CD8-positive, alpha-beta memory T cell (primary cell): ENCODE data around the gene TNIK. TPM values are rescaled to one million over a fixed set of nuclear protein-coding genes. Genes with fewer than 3 reads are reported as not detected.

ENCODE experiments used
- CTCF ChIA-PET: fragments of 350-600 bp; sonication (Branson Sonifier 250); formaldehyde crosslinking; loops from one replicate; lab custom pipeline; 2021; ENCODE audit warnings: antibody characterized with exemption; lab: Charles Lee
- POLR2A ChIA-PET: fragments of 350-600 bp; sonication (Branson Sonifier 250); formaldehyde crosslinking; loops from one replicate; lab custom pipeline; 2021; ENCODE audit warnings: antibody characterized with exemption; lab: Charles Lee
- DNase-seq, 5 donors: peaks; one replicate each; pipeline versions ENCODE4 v3.0.0 to v3.0.0-alpha.2; 2020 to 2022; ENCODE audit warnings: mixed read lengths in 1 of 5
- H3K27ac ChIP-seq: one replicate; pipeline ENCODE4 v1.7.0; 2013; ENCODE audit warnings: low read depth, mild to moderate bottlenecking, low read length, moderate library complexity
- H3K27me3 ChIP-seq: 2 replicates; pipeline ENCODE4 v1.7.0; 2013; ENCODE audit warnings: low read length, mild to moderate bottlenecking; ENCODE audit not compliant: insufficient read depth, poor library complexity, severe bottlenecking
- H3K36me3 ChIP-seq: 2 replicates; pipeline ENCODE4 v1.7.0; 2013; ENCODE audit warnings: mild to moderate bottlenecking, low read length, moderate library complexity; ENCODE audit not compliant: insufficient read depth
- H3K4me1 ChIP-seq: 2 replicates; pipeline ENCODE4 v1.7.0; 2013; ENCODE audit warnings: mild to moderate bottlenecking, low read length, moderate library complexity; ENCODE audit not compliant: insufficient read depth
- H3K4me3 ChIP-seq: 2 replicates; pipeline ENCODE4 v1.7.0; 2013; ENCODE audit warnings: mild to moderate bottlenecking, low read length
- H3K9me3 ChIP-seq: 2 replicates; pipeline ENCODE4 v1.7.0; 2013; ENCODE audit warnings: mild to moderate bottlenecking, low read length
- H3K27ac Mint-ChIP-seq, 8 donors: one replicate each; pipeline ENCODE4 v1.8.0; 2020 to 2021; ENCODE audit warnings: mixed read lengths in 8 of 8, mild to moderate bottlenecking in 6 of 8, inconsistent platforms in 3 of 8, moderate library complexity in 3 of 8
- H3K27me3 Mint-ChIP-seq, 2 donors: one replicate each; pipeline ENCODE4 v1.8.0; 2020 to 2021; ENCODE audit warnings: mixed read lengths in 2 of 2, mild to moderate bottlenecking in 1 of 2, moderate library complexity in 1 of 2
- H3K36me3 Mint-ChIP-seq, 3 donors: one replicate each; pipeline ENCODE4 v1.8.0; 2020 to 2021; ENCODE audit warnings: mixed read lengths in 3 of 3, inconsistent platforms in 1 of 3, mild to moderate bottlenecking in 1 of 3
- H3K4me1 Mint-ChIP-seq, 3 donors: one replicate each; pipeline ENCODE4 v1.8.0; 2020 to 2021; ENCODE audit warnings: mixed read lengths in 3 of 3, inconsistent platforms in 1 of 3, mild to moderate bottlenecking in 1 of 3
- H3K4me3 Mint-ChIP-seq, 7 donors: one replicate each; pipeline ENCODE4 v1.8.0; 2020 to 2021; ENCODE audit warnings: mixed read lengths in 7 of 7, mild to moderate bottlenecking in 6 of 7, moderate library complexity in 4 of 7, inconsistent platforms in 2 of 7
- H3K9me3 Mint-ChIP-seq, 5 donors: one replicate each; pipeline ENCODE4 v1.8.0; 2020 to 2022; ENCODE audit warnings: mixed read lengths in 5 of 5, mild to moderate bottlenecking in 3 of 5, moderate library complexity in 2 of 5, inconsistent platforms in 1 of 5
- polyA plus RNA-seq: library from polyadenylated mRNA; unstranded; fragments of 300-500 nt; fragmentation: Illumina TruSeq; gene quantifications from one replicate; pipeline ENCODE4 v1.2.3, GENCODE V29; 2021
- total RNA-seq, 2 experiments: library from RNA; stranded (reverse); gene quantifications; one replicate each; pipeline ENCODE4 v1.2.3, GENCODE V29; 2021

TNIK gene
- total and polyA plus RNA-seq, 3 experiments from 2014 or later: 15.9 to 19.2 (median 17.7) TPM

DNA sequence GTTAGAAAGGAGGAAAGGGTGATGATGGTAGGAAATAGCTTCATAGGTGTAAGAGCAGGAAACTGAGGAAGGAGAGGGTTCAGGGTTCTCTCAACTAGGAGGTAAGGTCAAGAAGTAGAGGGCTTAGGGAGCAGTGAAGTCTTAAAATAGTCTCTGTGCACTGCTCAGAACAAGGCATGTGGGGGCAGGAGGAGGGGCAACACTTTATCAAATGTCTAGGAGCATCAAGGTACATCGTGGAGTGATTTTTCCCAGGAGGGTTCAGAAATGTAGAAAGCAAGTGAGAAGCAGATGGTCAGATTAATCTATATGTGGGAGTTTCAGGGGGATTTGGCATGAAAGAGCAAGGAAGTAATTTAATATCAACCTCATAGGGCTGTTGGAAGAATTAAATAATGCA lies 58.8 kb downstream of the TNIK start:
- Mint-ChIP-seq H3K36me3 (peaks cover 0 to 11% (median 3%) of the 10 kb centered on the region in 3 donors), H3K4me1 (peaks cover 64 to 93% (median 84%) of the 10 kb centered on the region in 3 donors), H3K27ac (peak overlapping the region in 2 of 8 donors; percentile 17 to 45), H3K4me3 (peak overlapping the region in 1 of 7 donors; percentile 1), H3K9me3 (no peaks in the 10 kb centered on the region), H3K27me3 (no peaks in the 10 kb centered on the region)
- POLR2A ChIA-PET: no interaction called here
- Histone ChIP-seq H3K27me3 (no peaks in the 10 kb centered on the region), H3K27ac (no peak overlapping the region), H3K4me3 (no peak overlapping the region), H3K9me3 (no peaks in the 10 kb centered on the region), H3K36me3 (no peaks in the 10 kb centered on the region), H3K4me1 (peaks cover 4% of the 10 kb centered on the region)
- no peak for DNase-seq
- CTCF ChIA-PET: no interaction called here

DNA sequence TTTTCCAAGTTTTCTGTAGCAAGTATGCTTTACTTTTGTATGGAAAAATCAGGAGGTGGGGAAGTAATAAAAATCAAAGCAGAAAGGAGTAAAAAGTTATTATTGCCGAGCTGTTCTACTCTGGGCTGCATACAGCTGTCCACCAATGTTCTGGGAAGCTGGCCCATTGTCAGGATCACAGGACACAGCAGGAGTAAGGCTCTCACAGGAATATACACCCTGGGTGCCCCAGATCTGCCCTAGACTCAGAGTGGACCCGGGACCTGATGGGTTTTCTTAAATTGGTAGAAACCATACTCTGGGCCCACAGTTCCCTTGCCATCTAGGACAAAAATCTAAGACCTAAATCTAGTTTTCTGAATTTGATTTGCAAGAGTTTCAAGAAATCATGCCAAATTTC lies 60.4 kb downstream of the TNIK start:
- no peaks in the 10 kb centered on the region for H3K9me3 ChIP-seq
- ChIA-PET CTCF (no interaction called here), POLR2A (no interaction called here)
- H3K4me1 Mint-ChIP-seq: peaks cover 72 to 94% (median 88%) of the 10 kb centered on the region in 3 donors
- no peaks in the 10 kb centered on the region for H3K27me3 Mint-ChIP-seq
- H3K36me3 Mint-ChIP-seq: peaks cover 0 to 8% (median 3%) of the 10 kb centered on the region in 3 donors
- no peaks in the 10 kb centered on the region for H3K9me3 Mint-ChIP-seq
- H3K27me3 ChIP-seq: no peaks in the 10 kb centered on the region
- no peaks in the 10 kb centered on the region for H3K36me3 ChIP-seq
- no peak overlapping the region for H3K27ac ChIP-seq
- H3K4me3 ChIP-seq: no peak overlapping the region
- no peak overlapping the region for H3K4me3 Mint-ChIP-seq
- peaks cover 4% of the 10 kb centered on the region for H3K4me1 ChIP-seq
- no peak overlapping the region for H3K27ac Mint-ChIP-seq
- DNase-seq: no peak

DNA sequence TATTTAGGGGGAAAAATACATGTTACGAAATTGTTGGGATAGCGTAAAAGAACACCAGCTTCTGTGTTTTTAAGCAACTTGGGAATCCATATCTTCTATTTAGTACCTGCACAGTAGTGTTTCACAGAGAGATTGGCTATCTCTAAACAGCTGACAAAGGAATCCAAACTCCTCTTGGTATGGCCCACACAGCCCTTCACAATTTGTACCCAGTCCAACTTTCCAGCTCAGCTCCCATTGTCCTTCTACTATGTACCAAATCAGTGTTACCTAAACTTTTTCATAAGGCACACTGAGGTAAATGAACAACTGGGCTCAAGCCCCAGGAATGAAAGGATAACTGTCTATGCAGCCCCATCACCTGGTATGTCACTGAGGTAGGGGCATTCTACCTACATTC lies 61.9 kb downstream of the TNIK start:
- no peaks in the 10 kb centered on the region for H3K9me3 ChIP-seq
- H3K27me3 ChIP-seq: no peaks in the 10 kb centered on the region
- no peaks in the 10 kb centered on the region for H3K27me3 Mint-ChIP-seq
- H3K4me1 ChIP-seq: peaks cover 4% of the 10 kb centered on the region
- no peak overlapping the region for H3K4me3 ChIP-seq
- ChIA-PET CTCF (no interaction called here), POLR2A (no interaction called here)
- H3K9me3 Mint-ChIP-seq: no peaks in the 10 kb centered on the region
- H3K36me3 ChIP-seq: no peaks in the 10 kb centered on the region
- H3K4me1 Mint-ChIP-seq: peaks cover 68 to 92% (median 88%) of the 10 kb centered on the region in 3 donors
- no peak overlapping the region for H3K27ac Mint-ChIP-seq
- no peak overlapping the region for H3K27ac ChIP-seq
- H3K36me3 Mint-ChIP-seq: peaks cover 0 to 12% (median 3%) of the 10 kb centered on the region in 3 donors
- H3K4me3 Mint-ChIP-seq: no peak overlapping the region
- no peak for DNase-seq

DNA sequence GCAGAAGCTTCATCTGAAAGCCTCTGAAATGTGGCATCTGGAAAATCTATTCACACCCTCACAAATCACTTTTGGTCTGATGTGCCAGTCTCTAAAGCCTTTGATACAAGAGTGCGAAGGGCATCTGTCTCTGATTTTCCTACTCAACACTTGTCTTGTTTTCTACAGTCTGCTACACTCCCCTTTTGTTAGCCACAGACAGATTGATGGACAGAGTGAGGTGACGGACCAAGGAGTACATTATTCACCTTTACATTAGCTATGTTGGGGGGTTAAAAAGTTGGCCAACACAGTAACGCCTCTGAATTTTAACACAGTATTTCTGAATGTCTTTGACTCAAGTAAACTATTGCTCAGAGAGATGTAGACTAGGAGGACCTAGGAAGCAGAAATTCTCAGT lies 63.1 kb downstream of the TNIK start:
- Histone ChIP-seq H3K27me3 (no peaks in the 10 kb centered on the region), H3K4me3 (no peak overlapping the region), H3K36me3 (no peaks in the 10 kb centered on the region), H3K9me3 (no peaks in the 10 kb centered on the region), H3K27ac (no peak overlapping the region), H3K4me1 (peaks cover 4% of the 10 kb centered on the region)
- ChIA-PET POLR2A (no interaction called here), CTCF (no interaction called here)
- no peak overlapping the region for H3K27ac Mint-ChIP-seq
- H3K9me3 Mint-ChIP-seq: peaks cover 0 to 3% (median 2%) of the 10 kb centered on the region in 5 donors
- H3K36me3 Mint-ChIP-seq: peaks cover 2 to 8% (median 3%) of the 10 kb centered on the region in 3 donors
- peaks cover 60 to 86% (median 81%) of the 10 kb centered on the region in 3 donors for H3K4me1 Mint-ChIP-seq
- H3K4me3 Mint-ChIP-seq: no peak overlapping the region
- H3K27me3 Mint-ChIP-seq: no peaks in the 10 kb centered on the region
- DNase-seq: no peak

DNA sequence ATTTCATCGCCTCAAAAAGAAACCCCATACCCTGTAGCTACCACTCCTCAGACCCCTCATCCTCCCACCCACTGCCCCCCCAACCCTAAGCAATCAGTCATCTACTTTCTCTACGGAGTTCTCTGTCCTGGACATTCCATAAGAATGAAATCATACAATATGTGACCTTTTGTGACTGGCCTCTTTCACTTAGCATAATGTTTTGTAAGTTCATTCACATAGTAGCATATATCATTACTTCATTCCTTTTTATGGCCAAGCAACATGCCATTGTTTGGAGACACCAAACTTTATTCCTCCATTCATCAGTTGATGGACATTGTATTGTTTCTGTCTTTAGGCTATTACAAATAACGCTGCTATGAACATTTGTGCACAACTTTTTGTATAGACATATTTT lies 64.2 kb downstream of the TNIK start:
- H3K9me3 Mint-ChIP-seq: peaks cover 3 to 13% (median 11%) of the 10 kb centered on the region in 5 donors
- ChIA-PET POLR2A (no interaction called here), CTCF (no interaction called here)
- peaks cover 57 to 77% (median 76%) of the 10 kb centered on the region in 3 donors for H3K4me1 Mint-ChIP-seq
- H3K36me3 Mint-ChIP-seq: peaks cover 9 to 13% (median 9%) of the 10 kb centered on the region in 3 donors
- no peaks in the 10 kb centered on the region for H3K27me3 ChIP-seq
- no peak for DNase-seq
- no peaks in the 10 kb centered on the region for H3K9me3 ChIP-seq
- H3K36me3 ChIP-seq: no peaks in the 10 kb centered on the region
- H3K4me1 ChIP-seq: peaks cover 4% of the 10 kb centered on the region
- H3K27ac ChIP-seq: no peak overlapping the region
- no peaks in the 10 kb centered on the region for H3K27me3 Mint-ChIP-seq
- H3K4me3 ChIP-seq: no peak overlapping the region
- H3K27ac Mint-ChIP-seq: no peak overlapping the region
- no peak overlapping the region for H3K4me3 Mint-ChIP-seq

DNA sequence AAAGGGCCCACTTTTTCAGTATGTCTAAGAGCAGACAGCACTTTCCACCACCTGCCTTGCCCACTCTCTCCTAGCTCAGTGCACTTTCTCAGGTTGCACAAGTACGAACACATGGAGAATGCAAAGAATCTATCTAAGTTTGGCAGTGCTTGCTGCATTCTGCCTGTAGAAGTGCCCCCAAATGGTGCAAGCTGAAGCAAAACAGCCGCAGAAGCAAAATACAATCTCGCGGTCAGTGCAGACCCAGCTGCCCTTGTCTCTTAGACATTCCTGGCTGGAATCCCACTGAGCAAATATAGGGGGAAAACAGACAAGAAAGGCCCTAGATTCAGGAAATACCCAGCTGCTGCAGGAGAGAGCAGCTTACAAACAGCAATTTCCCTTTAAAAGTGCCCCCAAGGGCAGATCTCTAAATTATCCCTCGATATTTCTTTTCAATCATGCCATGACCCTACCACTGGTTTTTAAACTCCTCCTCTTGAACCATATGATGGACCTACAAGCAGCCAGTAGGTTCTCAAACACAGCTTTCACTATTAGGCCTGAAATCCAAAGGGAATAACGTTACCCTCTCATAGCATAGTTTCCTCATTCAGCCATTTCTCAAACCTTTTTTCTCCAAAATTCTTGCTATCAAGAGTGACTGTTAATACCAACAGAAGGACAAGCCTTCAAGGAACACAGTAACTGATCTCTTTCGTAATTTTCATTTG lies 67.0 kb downstream of the TNIK start:
- Mint-ChIP-seq H3K36me3 (peaks cover 9 to 16% (median 11%) of the 10 kb centered on the region in 3 donors), H3K4me1 (peaks cover 58 to 79% (median 79%) of the 10 kb centered on the region in 3 donors), H3K4me3 (no peak overlapping the region), H3K27ac (peak overlapping the region in 1 of 8 donors; percentile 19), H3K27me3 (no peaks in the 10 kb centered on the region), H3K9me3 (peaks cover 3 to 15% (median 12%) of the 10 kb centered on the region in 5 donors)
- ChIA-PET POLR2A (no interaction called here), CTCF (no interaction called here)
- H3K9me3 ChIP-seq: no peaks in the 10 kb centered on the region
- peaks cover 4% of the 10 kb centered on the region for H3K4me1 ChIP-seq
- no peaks in the 10 kb centered on the region for H3K27me3 ChIP-seq
- H3K27ac ChIP-seq: no peak overlapping the region
- no peaks in the 10 kb centered on the region for H3K36me3 ChIP-seq
- no peak overlapping the region for H3K4me3 ChIP-seq
- DNase-seq: no peak

DNA sequence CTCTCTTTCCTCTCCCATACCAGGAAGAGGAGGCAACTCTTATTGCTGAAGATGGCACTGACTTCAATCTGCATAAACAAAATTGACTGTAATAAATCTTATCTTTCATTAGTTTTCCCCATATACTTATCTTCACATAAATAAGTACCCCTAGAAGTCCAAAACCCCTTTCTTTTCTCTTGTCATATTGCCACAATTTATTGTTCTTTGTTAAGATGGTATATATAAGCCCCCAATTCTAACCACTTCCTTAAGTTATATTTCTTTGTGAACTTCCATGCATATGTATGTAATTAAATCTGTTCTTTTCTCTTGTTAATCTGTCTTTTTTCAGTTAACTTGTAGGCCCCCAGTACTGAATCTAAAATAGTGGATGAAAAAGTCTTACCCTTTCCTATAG lies 68.8 kb downstream of the TNIK start:
- Histone ChIP-seq H3K4me3 (no peak overlapping the region), H3K4me1 (peaks cover 10% of the 10 kb centered on the region), H3K27me3 (no peaks in the 10 kb centered on the region), H3K27ac (no peak overlapping the region), H3K36me3 (no peaks in the 10 kb centered on the region), H3K9me3 (no peaks in the 10 kb centered on the region)
- Mint-ChIP-seq H3K27me3 (no peaks in the 10 kb centered on the region), H3K27ac (no peak overlapping the region), H3K4me1 (peaks cover 64 to 83% (median 77%) of the 10 kb centered on the region in 3 donors), H3K9me3 (peaks cover 3 to 15% (median 12%) of the 10 kb centered on the region in 5 donors), H3K36me3 (peaks cover 9 to 16% (median 11%) of the 10 kb centered on the region in 3 donors), H3K4me3 (peak overlapping the region in 1 of 7 donors; percentile 2)
- ChIA-PET POLR2A (no interaction called here), CTCF (no interaction called here)
- no peak for DNase-seq

DNA sequence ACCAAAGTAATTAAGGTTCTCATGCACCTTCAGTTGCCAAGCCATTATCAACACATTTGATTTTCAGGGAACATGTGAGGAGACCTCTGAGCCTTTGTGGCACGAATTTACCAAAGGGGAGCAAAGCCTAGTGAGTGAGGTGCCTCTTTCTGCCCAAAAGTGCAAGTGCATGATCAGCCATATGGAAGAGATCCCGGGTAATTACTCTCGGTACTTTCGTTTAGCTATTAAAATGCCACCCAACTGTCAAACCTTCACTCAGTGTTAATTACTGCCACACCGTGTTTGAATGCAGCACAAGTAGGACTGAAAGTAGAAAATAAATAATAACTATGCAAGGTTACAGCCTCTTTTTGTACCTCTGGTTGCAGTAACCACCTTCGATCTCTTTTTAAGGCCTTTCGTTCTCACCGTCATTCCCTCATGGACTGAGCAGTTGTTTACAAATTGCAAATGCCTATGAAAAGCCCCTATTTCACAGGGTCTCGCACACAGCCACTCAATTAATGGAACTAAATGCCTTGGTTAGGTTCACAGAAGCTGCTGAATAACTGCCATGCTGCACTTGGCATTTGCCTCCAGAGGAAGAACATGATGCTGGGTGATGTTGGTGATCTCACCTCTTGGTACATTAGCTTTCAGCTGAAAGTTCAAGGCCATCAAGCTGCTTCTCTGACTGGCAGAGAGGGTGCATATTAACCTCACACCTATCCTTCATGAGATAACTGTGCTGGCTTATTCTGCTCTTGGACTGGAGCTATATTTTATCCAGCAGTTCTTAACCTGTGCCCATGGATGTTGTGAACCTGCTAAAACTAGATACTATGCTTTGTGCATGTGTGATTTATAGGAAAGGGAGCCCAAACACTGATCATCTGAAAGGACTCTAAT lies 69.9 kb downstream of the TNIK start:
- peaks cover 10 to 18% (median 11%) of the 10 kb centered on the region in 3 donors for H3K36me3 Mint-ChIP-seq

More for the DNA sequence above, 69.9 kb downstream of the TNIK start:
- H3K36me3 ChIP-seq: no peaks in the 10 kb centered on the region
- H3K9me3 ChIP-seq: no peaks in the 10 kb centered on the region
- H3K4me1 Mint-ChIP-seq: peaks cover 61 to 82% (median 76%) of the 10 kb centered on the region in 3 donors
- ChIA-PET POLR2A (no interaction called here), CTCF (interaction anchor here (1.2 kb wide), 1 partner anchor 9 kb away, joined by 3 read pairs; no protein-coding TSS in a partner anchor)
- DNase-seq: no peak
- no peaks in the 10 kb centered on the region for H3K27me3 ChIP-seq
- H3K4me3 ChIP-seq: no peak overlapping the region
- no peak overlapping the region for H3K27ac Mint-ChIP-seq
- peaks cover 3 to 15% (median 12%) of the 10 kb centered on the region in 5 donors for H3K9me3 Mint-ChIP-seq
- no peak overlapping the region for H3K27ac ChIP-seq
- peak overlapping the region in 1 of 7 donors; percentile 11 for H3K4me3 Mint-ChIP-seq
- peaks cover 10% of the 10 kb centered on the region for H3K4me1 ChIP-seq
- H3K27me3 Mint-ChIP-seq: no peaks in the 10 kb centered on the region
